ENCODE data around the gene GSS.
A peak's percentile ranks its signal among the peaks of the same experiment; 100 is the strongest.

Gene GSS

DNA sequence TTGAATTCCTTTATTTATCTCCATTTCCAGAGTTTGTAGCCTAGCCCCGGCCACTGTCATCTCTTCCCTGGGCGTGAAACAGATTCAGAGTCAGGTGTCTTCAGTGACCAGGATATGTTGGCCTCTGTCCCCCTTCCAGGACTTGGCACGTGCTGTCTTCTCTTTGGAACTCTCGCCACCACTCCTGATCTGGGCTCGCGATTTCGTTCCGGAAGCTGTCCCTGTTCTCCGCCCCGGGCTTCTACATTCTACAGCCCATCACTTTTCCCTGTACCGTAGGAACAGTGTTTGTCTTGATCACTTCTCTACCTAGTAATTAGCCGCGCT, 739 bp downstream of the GSS start:
- TF ChIP-seq POLR2A (IDR thresholded peaks at IDR 0.05; ENCODE audit: low read length) (no peak), GATA1 (IDR thresholded peaks at IDR 0.05; ENCODE audit: low read depth, low read length) (no peak)
- DNase-seq, result peak in 1 of 2 experiments; percentile 73

DNA sequence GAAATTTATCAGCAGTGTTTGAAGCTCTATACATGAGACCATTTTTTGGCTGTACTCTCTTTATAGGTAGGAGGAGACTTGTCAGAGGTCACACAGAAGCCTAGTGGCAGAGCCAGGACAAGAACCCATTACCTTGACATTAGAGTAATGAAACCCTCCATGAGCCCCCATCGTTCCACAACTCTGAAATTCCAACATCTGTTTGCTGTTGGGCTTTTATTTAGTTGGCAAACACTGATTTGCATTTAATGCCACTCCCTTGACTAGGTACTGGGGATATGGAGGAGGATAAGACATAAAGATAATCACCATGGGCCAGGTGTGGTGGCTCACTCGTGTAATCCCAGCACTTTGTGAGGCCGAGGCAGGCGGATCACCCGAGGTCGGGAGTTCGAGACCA, 1.6 kb downstream of the GSS start:
- no peak for DNase-seq
- TF ChIP-seq GATA1 (IDR thresholded peaks at IDR 0.05; ENCODE audit: low read depth, low read length) (no peak), POLR2A (IDR thresholded peaks at IDR 0.05; ENCODE audit: low read length) (no peak)

GRCh38 chr20:34952671-34953070, 2.9 kb downstream of the GSS start:
- DNase-seq, result no peak
- TF ChIP-seq POLR2A (IDR thresholded peaks at IDR 0.05; ENCODE audit: low read length) (no peak), GATA1 (IDR thresholded peaks at IDR 0.05; ENCODE audit: low read depth, low read length) (no peak)

GRCh38 chr20:34951652-34952051, 4.0 kb downstream of the GSS start:
- DNase-seq, result no peak
- TF ChIP-seq POLR2A (IDR thresholded peaks at IDR 0.05; ENCODE audit: low read length) (no peak), GATA1 (IDR thresholded peaks at IDR 0.05; ENCODE audit: low read depth, low read length) (no peak)

DNA sequence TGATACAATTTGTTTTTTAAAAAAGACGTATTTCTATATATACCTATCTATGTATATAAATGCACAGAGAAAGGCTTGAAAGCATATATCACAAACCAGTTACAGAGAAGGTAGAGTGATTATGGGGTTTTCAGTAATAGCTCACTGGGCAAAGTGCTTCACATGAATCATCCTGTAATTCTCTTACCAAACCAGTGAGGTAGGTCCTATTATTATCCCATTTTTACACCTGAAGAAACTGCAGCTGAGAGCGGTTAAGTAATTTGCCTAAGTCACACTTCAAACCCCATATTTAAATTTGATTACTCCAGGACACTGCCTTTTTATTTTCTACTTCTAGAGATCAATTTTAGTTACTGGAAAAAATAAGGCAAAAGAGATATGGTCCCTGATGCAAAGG, 4.4 kb downstream of the GSS start:
- no peak for DNase-seq

GRCh38 chr20:34949120-34949519, 6.5 kb downstream of the GSS start:
- TF ChIP-seq POLR2A (IDR thresholded peaks at IDR 0.05; ENCODE audit: low read length) (no peak), GATA1 (IDR thresholded peaks at IDR 0.05; ENCODE audit: low read depth, low read length) (no peak)
- peak; percentile 17 to 18 for DNase-seq

More for the DNA sequence above, 4.4 kb downstream of the GSS start:
- TF ChIP-seq POLR2A (IDR thresholded peaks at IDR 0.05; ENCODE audit: low read length) (no peak), GATA1 (IDR thresholded peaks at IDR 0.05; ENCODE audit: low read depth, low read length) (no peak)

DNA sequence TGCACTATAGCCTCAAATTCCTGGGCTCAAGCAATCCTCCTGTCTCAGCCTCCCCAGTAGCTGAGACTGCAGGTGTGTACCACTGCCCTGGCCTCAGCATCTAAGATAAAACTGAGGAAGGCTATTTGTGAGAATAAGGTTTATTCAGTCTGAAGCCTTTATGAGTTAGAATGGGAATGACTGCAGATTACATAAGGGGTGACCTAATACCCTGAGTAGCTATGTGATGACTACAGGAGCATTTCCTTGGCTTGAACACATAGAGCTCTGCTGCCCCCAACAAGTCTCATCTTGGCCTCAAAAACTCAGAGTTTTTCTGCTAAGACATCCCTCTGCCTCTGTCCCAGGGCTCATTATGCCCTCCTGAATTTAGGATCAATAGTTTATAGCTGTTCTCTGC, 7.6 kb downstream of the GSS start:
- DNase-seq, result peak in 1 of 2 experiments; percentile 28
- TF ChIP-seq POLR2A (IDR thresholded peaks at IDR 0.05; ENCODE audit: low read length), result no peak
- TF ChIP-seq GATA1 (IDR thresholded peaks at IDR 0.05; ENCODE audit: low read depth, low read length), result no peak

DNA sequence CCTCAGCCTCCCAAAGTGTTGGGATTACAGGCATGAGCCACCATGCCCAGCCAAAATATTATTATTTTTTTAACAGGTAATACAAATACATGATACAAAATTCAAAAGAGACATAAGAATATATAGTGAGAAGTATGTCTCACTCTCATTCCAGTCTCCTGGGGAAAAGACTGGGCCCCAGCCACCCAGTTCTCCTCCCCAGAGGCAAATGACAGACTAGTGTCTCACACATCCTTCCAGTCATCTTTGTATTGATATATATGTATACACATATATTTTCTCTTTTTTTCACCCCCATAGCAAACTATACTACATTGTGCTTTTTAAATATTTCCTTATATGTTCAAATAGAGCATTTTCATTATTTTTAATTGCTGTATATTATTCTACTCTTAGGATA, 8.3 kb downstream of the GSS start:
- no peak for DNase-seq
- no peak for TF ChIP-seq GATA1 (IDR thresholded peaks at IDR 0.05; ENCODE audit: low read depth, low read length)
- no peak for TF ChIP-seq POLR2A (IDR thresholded peaks at IDR 0.05; ENCODE audit: low read length)

DNA sequence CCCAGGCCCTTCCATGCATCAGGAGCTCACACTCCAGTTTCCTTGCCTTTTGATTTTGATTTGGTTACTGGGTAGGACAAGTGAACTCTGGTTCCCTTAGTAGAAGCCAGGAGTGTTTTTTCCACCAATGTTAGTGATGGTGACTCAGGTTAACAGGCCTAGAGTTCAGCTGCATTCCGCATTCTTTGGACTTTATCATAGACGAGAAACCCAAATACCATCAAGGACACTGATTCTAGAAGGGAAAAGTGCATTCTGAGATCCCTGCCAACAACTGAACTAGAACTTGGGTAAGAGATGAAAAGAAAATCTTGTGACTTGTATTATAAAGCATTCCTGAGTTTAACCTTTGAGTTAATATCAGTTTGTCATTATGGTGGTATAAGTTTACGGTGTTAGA, 8.9 kb downstream of the GSS start:
- no peak for DNase-seq
- TF ChIP-seq GATA1 (IDR thresholded peaks at IDR 0.05; ENCODE audit: low read depth, low read length) (no peak), POLR2A (IDR thresholded peaks at IDR 0.05; ENCODE audit: low read length) (no peak)

- TF ChIP-seq GATA1 (IDR thresholded peaks at IDR 0.05; ENCODE audit: low read depth, low read length) (no peak), POLR2A (IDR thresholded peaks at IDR 0.05; ENCODE audit: low read length) (no peak)
These were observed 10.1 kb downstream of the GSS start for GRCh38 chr20:34945315-34946077.

DNA sequence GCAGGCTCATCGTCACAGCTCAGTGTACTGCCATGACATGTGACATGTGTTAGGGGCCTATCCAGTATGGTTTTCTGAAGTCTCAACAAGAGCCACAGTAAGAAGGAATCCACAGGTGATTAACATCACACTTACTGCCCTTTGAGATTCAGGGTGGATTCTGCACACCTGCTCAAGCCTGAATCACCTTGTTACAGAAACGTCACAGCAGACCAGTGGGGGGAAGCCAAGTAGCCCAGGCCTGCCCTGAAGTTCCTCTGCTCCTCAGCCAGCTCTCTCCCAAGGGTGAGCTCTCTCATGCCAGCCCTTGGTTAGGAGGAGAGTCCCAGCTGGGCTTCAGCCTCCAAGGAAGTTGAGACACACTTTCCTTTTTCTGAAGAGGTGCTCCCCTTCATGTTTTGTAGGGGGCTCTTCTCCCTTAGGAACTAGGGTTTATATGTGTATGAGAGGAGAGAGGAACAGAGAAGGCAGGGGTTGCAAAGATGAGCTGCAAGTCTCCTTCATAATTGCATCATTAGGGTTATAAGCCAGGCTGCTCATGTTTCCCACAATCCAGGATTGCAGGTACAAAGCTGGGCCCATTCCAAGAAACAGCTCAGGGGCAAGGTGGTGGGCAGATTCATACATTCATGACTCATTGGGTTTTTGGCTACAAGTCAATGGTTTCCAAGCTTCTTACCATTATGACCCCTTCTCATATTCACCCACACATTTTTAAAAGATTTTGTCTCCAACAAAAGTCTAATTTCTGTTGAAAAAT, 11.6 kb downstream of the GSS start:
- TF ChIP-seq POLR2A (IDR thresholded peaks at IDR 0.05; ENCODE audit: low read length) (no peak), GATA1 (IDR thresholded peaks at IDR 0.05; ENCODE audit: low read depth, low read length) (no peak)
- no peak for DNase-seq

More at GRCh38 chr20:34945315-34946077, 10.1 kb downstream of the GSS start:
- no peak for DNase-seq

DNA sequence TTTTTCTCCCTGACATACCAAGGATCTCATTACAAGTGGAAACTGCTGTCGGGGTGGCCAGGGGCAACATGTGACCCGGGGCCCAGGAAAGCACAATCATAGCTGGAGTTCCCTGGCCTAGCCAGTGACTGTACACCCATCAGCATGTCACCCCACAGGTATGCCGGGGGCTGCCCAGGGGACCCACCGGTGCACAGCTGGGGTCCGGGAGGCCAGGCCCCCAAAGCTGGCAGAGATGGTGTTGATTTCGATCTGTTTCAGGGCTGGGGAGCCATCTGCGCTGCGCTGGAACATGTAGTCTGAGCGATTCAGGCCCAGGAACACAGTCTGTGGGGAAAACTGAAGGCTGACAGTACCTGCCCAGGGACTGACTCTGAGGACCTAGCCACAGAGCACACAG, 13.3 kb downstream of the GSS start:
- no peak for DNase-seq
- TF ChIP-seq POLR2A (IDR thresholded peaks at IDR 0.05; ENCODE audit: low read length) (no peak), GATA1 (IDR thresholded peaks at IDR 0.05; ENCODE audit: low read depth, low read length) (no peak)

DNA sequence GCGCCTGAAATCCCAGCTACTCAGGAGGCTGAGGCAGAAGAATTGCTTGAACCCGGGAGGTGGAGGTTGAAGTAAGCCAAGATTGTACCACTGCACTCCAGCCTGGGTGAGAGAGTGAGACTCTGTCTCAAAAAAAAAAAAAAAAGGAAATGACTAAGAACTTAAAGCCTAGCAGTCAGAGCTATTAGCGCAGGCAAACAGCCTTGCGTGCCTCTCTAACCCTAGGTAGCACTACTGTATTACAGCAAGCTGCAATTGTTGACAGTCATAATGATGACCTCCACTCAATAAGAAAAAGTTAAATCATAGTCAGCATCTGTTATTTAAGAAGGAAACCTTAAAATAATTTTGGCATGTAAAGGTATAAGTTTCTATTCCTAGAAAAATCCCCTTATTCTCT, 14.4 kb downstream of the GSS start:
- no peak for TF ChIP-seq POLR2A (IDR thresholded peaks at IDR 0.05; ENCODE audit: low read length)
- no peak for TF ChIP-seq GATA1 (IDR thresholded peaks at IDR 0.05; ENCODE audit: low read depth, low read length)
- DNase-seq, result no peak

GRCh38 chr20:34940081-34940481, 15.5 kb downstream of the GSS start:
- DNase-seq, result no peak
- TF ChIP-seq POLR2A (IDR thresholded peaks at IDR 0.05; ENCODE audit: low read length) (no peak), GATA1 (IDR thresholded peaks at IDR 0.05; ENCODE audit: low read depth, low read length) (no peak)

Data from erythroblast (primary cell).